HepG2 (cell line): Measurements from ENCODE around the gene USP1. TPM values are rescaled to one million over a fixed set of nuclear protein-coding genes. Genes with fewer than 3 reads are reported as not detected.

Experiments used
- CBX1 ChIP-seq: IDR thresholded peaks from one replicate; pipeline ENCODE4 v1.6.1; 2016; ENCODE audit warnings: antibody characterized with exemption, low read depth
- HNRNPLL ChIP-seq: fragments of 200-400 bp; formaldehyde crosslinking; IDR thresholded peaks from 2 replicates; pipeline ENCODE4 v1.6.1; 2017; ENCODE audit warnings: mild to moderate bottlenecking, low read depth, low read length; ENCODE audit not compliant: poor library complexity, severe bottlenecking
- NFKB2 ChIP-seq: sonication (generic); formaldehyde crosslinking; IDR thresholded peaks from 2 replicates; pipeline ENCODE4 v1.4.0; 2020; ENCODE audit warnings: missing genetic modification reagents, borderline replicate concordance
- POLR2AphosphoS5 ChIP-seq: IDR thresholded peaks from 2 replicates; pipeline ENCODE4 v1.6.1; 2012; ENCODE audit warnings: low read depth, low read length
- RXRA ChIP-seq: sonication (generic); formaldehyde crosslinking; IDR thresholded peaks from 2 replicates; pipeline ENCODE4 v1.5.1; 2020; ENCODE audit warnings: missing genetic modification reagents
- SAP130 ChIP-seq: IDR thresholded peaks from 2 replicates; pipeline ENCODE4 v1.6.1; 2016; ENCODE audit warnings: low read depth
- ZBTB20 ChIP-seq: sonication (generic); formaldehyde crosslinking; IDR thresholded peaks from 2 replicates; pipeline ENCODE4 v1.8.1; 2023; ENCODE audit warnings: missing genetic modification reagents, low read depth, mild to moderate bottlenecking, borderline replicate concordance
- ZEB1 ChIP-seq: IDR thresholded peaks from 2 replicates; pipeline ENCODE4 v1.6.1; 2012; ENCODE audit warnings: mild to moderate bottlenecking, low read depth, inconsistent platforms; ENCODE audit not compliant: insufficient replicate concordance
- ZFY ChIP-seq: sonication (generic); formaldehyde crosslinking; IDR thresholded peaks from 2 replicates; pipeline ENCODE4 v1.4.0; 2020; ENCODE audit warnings: missing genetic modification reagents
- ZNF430 ChIP-seq: sonication (generic); formaldehyde crosslinking; IDR thresholded peaks from 2 replicates; pipeline ENCODE4 v1.9.0; 2021; ENCODE audit warnings: mild to moderate bottlenecking, missing genetic modification reagents
- ZNF772 ChIP-seq: sonication (generic); formaldehyde crosslinking; IDR thresholded peaks from 2 replicates; pipeline ENCODE4 v1.5.0; 2020; ENCODE audit warnings: mild to moderate bottlenecking, missing genetic modification reagents
- ZNF878 ChIP-seq: sonication (generic); formaldehyde crosslinking; IDR thresholded peaks from 2 replicates; pipeline ENCODE4 v1.8.1; 2023; ENCODE audit warnings: mild to moderate bottlenecking, missing genetic modification reagents, moderate library complexity
- ZSCAN30 ChIP-seq: sonication (generic); formaldehyde crosslinking; IDR thresholded peaks from 2 replicates; pipeline ENCODE4 v1.5.0; 2020; ENCODE audit warnings: mild to moderate bottlenecking, missing genetic modification reagents
- polyA plus RNA-seq, 8 experiments: library from polyadenylated mRNA; depleted of rRNA in 3 of 8; stranded (reverse) in 7 of 8; unstranded in 1 of 8; fragments of >200 nt; fragmentation: Illumina TruSeq in 4 of 8; extraction: Trizol in 4 of 8; gene quantifications; 2 replicates each; pipeline versions ENCODE4 v1.2.1 to v1.2.3, GENCODE V29; 2011 to 2016; ENCODE audit warnings: low read depth in 4 of 8, missing spikeins in 1 of 8, mixed read lengths in 1 of 8; ENCODE audit not compliant: insufficient read depth in 1 of 8
- total RNA-seq, 5 experiments: library from RNA; depleted of rRNA; stranded (reverse); fragments of >200 nt; fragmentation: Illumina TruSeq; extraction: Trizol; gene quantifications; 2 replicates each; pipeline ENCODE4 v1.2.3, GENCODE V29; 2016; ENCODE audit warnings: low read depth in 1 of 5
- TF ChIP-seq, protein P1 (sequence below): sonication (generic); formaldehyde crosslinking; IDR thresholded peaks from 2 replicates; pipeline ENCODE4 v1.4.0; 2020; ENCODE audit warnings: missing genetic modification reagents, borderline replicate concordance
- TF ChIP-seq, protein P2 (sequence below): sonication (generic); formaldehyde crosslinking; IDR thresholded peaks from 2 replicates; pipeline ENCODE4 v1.5.1; 2020; ENCODE audit warnings: mild to moderate bottlenecking, missing genetic modification reagents, borderline replicate concordance
- TF ChIP-seq, protein P3 (sequence below): sonication (generic); formaldehyde crosslinking; IDR thresholded peaks from 2 replicates; pipeline ENCODE4 v1.4.0; 2020; ENCODE audit warnings: missing genetic modification reagents

The USP1 gene
- total and polyA plus RNA-seq, 2 of the 13 experiments (the other 11 are each of a cell fraction or from before 2014, with no cell fraction given), result 9.0 to 64.6 TPM

DNA sequence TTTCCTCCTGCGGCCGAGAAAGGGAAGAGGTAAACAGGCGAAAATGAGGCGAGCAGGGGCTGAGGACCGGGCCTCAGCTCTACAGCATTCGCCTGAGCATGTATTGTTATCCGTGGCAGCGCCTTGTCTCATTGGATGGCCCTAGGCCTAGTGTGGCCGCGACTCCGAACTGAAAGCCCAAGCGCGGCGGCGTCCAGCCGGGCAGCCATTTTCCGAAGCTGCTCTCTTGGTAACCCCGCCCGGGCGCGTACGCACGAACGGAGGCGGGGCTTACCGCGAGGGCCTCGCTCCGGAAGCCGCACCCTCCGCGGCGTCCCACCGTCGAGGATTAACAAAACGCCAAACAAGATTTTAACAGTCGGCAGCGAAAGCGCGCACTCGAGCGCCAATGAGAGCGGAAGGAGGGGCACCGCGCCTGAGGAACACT, 797 bp upstream of the USP1 start (continued):
- TF ChIP-seq, protein P1, sequence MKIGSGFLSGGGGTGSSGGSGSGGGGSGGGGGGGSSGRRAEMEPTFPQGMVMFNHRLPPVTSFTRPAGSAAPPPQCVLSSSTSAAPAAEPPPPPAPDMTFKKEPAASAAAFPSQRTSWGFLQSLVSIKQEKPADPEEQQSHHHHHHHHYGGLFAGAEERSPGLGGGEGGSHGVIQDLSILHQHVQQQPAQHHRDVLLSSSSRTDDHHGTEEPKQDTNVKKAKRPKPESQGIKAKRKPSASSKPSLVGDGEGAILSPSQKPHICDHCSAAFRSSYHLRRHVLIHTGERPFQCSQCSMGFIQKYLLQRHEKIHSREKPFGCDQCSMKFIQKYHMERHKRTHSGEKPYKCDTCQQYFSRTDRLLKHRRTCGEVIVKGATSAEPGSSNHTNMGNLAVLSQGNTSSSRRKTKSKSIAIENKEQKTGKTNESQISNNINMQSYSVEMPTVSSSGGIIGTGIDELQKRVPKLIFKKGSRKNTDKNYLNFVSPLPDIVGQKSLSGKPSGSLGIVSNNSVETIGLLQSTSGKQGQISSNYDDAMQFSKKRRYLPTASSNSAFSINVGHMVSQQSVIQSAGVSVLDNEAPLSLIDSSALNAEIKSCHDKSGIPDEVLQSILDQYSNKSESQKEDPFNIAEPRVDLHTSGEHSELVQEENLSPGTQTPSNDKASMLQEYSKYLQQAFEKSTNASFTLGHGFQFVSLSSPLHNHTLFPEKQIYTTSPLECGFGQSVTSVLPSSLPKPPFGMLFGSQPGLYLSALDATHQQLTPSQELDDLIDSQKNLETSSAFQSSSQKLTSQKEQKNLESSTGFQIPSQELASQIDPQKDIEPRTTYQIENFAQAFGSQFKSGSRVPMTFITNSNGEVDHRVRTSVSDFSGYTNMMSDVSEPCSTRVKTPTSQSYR (CRISPR knock-in tag), result no peak
- TF ChIP-seq RXRA (CRISPR knock-in tag) (0 out of 2 replicates have a peak, but pooled peaks have one; percentile 24), ZNF430 (CRISPR knock-in tag) (peak; percentile 33; the same call in 1 of the 2 replicates), ZFY (CRISPR knock-in tag) (peak; percentile 98), ZEB1 (no peak), ZSCAN30 (CRISPR knock-in tag) (peak; percentile 17; the same call in 1 of the 2 replicates), HNRNPLL (peak; percentile 88), ZNF772 (CRISPR knock-in tag) (0 out of 2 replicates have a peak, but pooled peaks have one; percentile 65), ZNF878 (CRISPR knock-in tag) (peak; percentile 76; the same call in 1 of the 2 replicates), ZBTB20 (CRISPR knock-in tag) (no peak; the same call in 1 of the 2 replicates), POLR2AphosphoS5 (peak; percentile 93), CBX1 (peak; percentile 73), SAP130 (CRISPR knock-in tag) (peak; percentile 34), NFKB2 (CRISPR knock-in tag) (peak; percentile 90; the same call in 1 of the 2 replicates)
- TF ChIP-seq, protein P2, sequence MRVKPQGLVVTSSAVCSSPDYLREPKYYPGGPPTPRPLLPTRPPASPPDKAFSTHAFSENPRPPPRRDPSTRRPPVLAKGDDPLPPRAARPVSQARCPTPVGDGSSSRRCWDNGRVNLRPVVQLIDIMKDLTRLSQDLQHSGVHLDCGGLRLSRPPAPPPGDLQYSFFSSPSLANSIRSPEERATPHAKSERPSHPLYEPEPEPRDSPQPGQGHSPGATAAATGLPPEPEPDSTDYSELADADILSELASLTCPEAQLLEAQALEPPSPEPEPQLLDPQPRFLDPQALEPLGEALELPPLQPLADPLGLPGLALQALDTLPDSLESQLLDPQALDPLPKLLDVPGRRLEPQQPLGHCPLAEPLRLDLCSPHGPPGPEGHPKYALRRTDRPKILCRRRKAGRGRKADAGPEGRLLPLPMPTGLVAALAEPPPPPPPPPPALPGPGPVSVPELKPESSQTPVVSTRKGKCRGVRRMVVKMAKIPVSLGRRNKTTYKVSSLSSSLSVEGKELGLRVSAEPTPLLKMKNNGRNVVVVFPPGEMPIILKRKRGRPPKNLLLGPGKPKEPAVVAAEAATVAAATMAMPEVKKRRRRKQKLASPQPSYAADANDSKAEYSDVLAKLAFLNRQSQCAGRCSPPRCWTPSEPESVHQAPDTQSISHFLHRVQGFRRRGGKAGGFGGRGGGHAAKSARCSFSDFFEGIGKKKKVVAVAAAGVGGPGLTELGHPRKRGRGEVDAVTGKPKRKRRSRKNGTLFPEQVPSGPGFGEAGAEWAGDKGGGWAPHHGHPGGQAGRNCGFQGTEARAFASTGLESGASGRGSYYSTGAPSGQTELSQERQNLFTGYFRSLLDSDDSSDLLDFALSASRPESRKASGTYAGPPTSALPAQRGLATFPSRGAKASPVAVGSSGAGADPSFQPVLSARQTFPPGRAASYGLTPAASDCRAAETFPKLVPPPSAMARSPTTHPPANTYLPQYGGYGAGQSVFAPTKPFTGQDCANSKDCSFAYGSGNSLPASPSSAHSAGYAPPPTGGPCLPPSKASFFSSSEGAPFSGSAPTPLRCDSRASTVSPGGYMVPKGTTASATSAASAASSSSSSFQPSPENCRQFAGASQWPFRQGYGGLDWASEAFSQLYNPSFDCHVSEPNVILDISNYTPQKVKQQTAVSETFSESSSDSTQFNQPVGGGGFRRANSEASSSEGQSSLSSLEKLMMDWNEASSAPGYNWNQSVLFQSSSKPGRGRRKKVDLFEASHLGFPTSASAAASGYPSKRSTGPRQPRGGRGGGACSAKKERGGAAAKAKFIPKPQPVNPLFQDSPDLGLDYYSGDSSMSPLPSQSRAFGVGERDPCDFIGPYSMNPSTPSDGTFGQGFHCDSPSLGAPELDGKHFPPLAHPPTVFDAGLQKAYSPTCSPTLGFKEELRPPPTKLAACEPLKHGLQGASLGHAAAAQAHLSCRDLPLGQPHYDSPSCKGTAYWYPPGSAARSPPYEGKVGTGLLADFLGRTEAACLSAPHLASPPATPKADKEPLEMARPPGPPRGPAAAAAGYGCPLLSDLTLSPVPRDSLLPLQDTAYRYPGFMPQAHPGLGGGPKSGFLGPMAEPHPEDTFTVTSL (CRISPR knock-in tag), result no peak
- TF ChIP-seq, protein P3, sequence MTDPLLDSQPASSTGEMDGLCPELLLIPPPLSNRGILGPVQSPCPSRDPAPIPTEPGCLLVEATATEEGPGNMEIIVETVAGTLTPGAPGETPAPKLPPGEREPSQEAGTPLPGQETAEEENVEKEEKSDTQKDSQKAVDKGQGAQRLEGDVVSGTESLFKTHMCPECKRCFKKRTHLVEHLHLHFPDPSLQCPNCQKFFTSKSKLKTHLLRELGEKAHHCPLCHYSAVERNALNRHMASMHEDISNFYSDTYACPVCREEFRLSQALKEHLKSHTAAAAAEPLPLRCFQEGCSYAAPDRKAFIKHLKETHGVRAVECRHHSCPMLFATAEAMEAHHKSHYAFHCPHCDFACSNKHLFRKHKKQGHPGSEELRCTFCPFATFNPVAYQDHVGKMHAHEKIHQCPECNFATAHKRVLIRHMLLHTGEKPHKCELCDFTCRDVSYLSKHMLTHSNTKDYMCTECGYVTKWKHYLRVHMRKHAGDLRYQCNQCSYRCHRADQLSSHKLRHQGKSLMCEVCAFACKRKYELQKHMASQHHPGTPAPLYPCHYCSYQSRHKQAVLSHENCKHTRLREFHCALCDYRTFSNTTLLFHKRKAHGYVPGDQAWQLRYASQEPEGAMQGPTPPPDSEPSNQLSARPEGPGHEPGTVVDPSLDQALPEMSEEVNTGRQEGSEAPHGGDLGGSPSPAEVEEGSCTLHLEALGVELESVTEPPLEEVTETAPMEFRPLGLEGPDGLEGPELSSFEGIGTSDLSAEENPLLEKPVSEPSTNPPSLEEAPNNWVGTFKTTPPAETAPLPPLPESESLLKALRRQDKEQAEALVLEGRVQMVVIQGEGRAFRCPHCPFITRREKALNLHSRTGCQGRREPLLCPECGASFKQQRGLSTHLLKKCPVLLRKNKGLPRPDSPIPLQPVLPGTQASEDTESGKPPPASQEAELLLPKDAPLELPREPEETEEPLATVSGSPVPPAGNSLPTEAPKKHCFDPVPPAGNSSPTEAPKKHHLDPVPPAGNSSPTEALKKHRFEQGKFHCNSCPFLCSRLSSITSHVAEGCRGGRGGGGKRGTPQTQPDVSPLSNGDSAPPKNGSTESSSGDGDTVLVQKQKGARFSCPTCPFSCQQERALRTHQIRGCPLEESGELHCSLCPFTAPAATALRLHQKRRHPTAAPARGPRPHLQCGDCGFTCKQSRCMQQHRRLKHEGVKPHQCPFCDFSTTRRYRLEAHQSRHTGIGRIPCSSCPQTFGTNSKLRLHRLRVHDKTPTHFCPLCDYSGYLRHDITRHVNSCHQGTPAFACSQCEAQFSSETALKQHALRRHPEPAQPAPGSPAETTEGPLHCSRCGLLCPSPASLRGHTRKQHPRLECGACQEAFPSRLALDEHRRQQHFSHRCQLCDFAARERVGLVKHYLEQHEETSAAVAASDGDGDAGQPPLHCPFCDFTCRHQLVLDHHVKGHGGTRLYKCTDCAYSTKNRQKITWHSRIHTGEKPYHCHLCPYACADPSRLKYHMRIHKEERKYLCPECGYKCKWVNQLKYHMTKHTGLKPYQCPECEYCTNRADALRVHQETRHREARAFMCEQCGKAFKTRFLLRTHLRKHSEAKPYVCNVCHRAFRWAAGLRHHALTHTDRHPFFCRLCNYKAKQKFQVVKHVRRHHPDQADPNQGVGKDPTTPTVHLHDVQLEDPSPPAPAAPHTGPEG, result peak; percentile 57
